HEK293 (cell line): ENCODE data around the gene THPO.

Experiments
- REPIN1 ChIP-seq: fragments of 450-650 bp; formaldehyde crosslinking; IDR thresholded peaks from 2 replicates; pipeline ENCODE4 v1.5.1; 2017; ENCODE audit warnings: missing biosample characterization, missing genetic modification characterization, low read depth
- TCF7L2 ChIP-seq: IDR thresholded peaks from 2 replicates; pipeline ENCODE4 v1.6.1; 2011; ENCODE audit warnings: low read depth, mild to moderate bottlenecking, inconsistent platforms, low read length, moderate library complexity, borderline replicate concordance
- YY1 ChIP-seq: fragments of 450-650 bp; formaldehyde crosslinking; IDR thresholded peaks from 2 replicates; pipeline ENCODE4 v1.5.1; 2018; ENCODE audit warnings: missing biosample characterization, missing genetic modification characterization
- ZNF10 ChIP-seq: fragments of 450-650 bp; formaldehyde crosslinking; IDR thresholded peaks from 2 replicates; pipeline ENCODE4 v1.5.1; 2017; ENCODE audit warnings: missing biosample characterization, missing genetic modification characterization
- ZNF155 ChIP-seq: fragments of 450-650 bp; formaldehyde crosslinking; IDR thresholded peaks from 2 replicates; pipeline ENCODE4 v1.5.1; 2016; ENCODE audit warnings: missing biosample characterization, missing genetic modification characterization
- ZNF174 ChIP-seq: fragments of 450-650 bp; formaldehyde crosslinking; IDR thresholded peaks from 2 replicates; pipeline ENCODE4 v1.5.0; 2017; ENCODE audit warnings: missing biosample characterization, mild to moderate bottlenecking, missing genetic modification characterization
- ZNF214 ChIP-seq: fragments of 450-650 bp; formaldehyde crosslinking; IDR thresholded peaks from 2 replicates; pipeline ENCODE4 v1.5.1; 2017; ENCODE audit warnings: missing biosample characterization, mild to moderate bottlenecking, missing genetic modification characterization, borderline replicate concordance
- ZNF341 ChIP-seq: fragments of 450-650 bp; formaldehyde crosslinking; IDR thresholded peaks from 2 replicates; pipeline ENCODE4; 2016; ENCODE audit warnings: low read depth, missing biosample characterization, missing genetic modification characterization
- ZNF544 ChIP-seq: fragments of 450-650 bp; formaldehyde crosslinking; IDR thresholded peaks from 2 replicates; pipeline ENCODE4 v1.5.0; 2017; ENCODE audit warnings: missing biosample characterization, missing genetic modification characterization
- TF ChIP-seq, protein P1 (sequence below): fragments of 450-650 bp; formaldehyde crosslinking; IDR thresholded peaks from 2 replicates; pipeline ENCODE4 v1.5.1; 2016; ENCODE audit warnings: missing biosample characterization, missing genetic modification characterization
- TF ChIP-seq, protein P2 (sequence below): IDR thresholded peaks from 2 replicates; pipeline ENCODE4 v1.6.1; 2011; ENCODE audit warnings: mild to moderate bottlenecking, low read depth, low read length, borderline replicate concordance
- TF ChIP-seq, protein P3 (sequence below): fragments of 450-650 bp; formaldehyde crosslinking; IDR thresholded peaks from 2 replicates; pipeline ENCODE4 v1.5.1; 2016; ENCODE audit warnings: missing biosample characterization, missing genetic modification characterization
- TF ChIP-seq, protein P4 (sequence below): fragments of 450-650 bp; formaldehyde crosslinking; optimal IDR thresholded peaks from 2 replicates; pipeline ENCODE3; 2016; ENCODE audit warnings: missing biosample characterization, mild to moderate bottlenecking, missing genetic modification characterization
- TF ChIP-seq, protein P5 (sequence below): fragments of 450-650 bp; formaldehyde crosslinking; IDR thresholded peaks from 2 replicates; pipeline ENCODE4 v1.5.1; 2017; ENCODE audit warnings: missing biosample characterization, mild to moderate bottlenecking, missing genetic modification characterization, moderate library complexity

DNA sequence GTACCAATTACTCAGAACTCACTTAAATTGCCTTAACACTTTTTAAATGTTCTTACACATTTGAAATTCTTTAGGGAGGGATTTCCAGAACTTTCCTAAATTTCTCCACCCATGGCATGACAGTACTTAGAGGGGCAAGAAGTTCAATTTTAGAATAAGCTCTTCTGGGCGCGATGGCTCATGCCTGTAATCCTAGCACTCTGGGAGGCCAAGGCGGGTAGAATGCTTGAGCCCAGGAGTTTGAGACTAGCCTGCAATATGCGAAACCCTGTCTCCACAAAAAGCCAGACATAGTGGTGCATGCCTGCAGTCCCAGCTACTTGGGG, 30.0 kb downstream of the THPO start:
- TF ChIP-seq ZNF341 (tag by site-specific recombination) = no peak
- TF ChIP-seq, protein P1, sequence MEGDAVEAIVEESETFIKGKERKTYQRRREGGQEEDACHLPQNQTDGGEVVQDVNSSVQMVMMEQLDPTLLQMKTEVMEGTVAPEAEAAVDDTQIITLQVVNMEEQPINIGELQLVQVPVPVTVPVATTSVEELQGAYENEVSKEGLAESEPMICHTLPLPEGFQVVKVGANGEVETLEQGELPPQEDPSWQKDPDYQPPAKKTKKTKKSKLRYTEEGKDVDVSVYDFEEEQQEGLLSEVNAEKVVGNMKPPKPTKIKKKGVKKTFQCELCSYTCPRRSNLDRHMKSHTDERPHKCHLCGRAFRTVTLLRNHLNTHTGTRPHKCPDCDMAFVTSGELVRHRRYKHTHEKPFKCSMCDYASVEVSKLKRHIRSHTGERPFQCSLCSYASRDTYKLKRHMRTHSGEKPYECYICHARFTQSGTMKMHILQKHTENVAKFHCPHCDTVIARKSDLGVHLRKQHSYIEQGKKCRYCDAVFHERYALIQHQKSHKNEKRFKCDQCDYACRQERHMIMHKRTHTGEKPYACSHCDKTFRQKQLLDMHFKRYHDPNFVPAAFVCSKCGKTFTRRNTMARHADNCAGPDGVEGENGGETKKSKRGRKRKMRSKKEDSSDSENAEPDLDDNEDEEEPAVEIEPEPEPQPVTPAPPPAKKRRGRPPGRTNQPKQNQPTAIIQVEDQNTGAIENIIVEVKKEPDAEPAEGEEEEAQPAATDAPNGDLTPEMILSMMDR (tag by site-specific recombination) = no peak
- no peak for TF ChIP-seq TCF7L2
- TF ChIP-seq, protein P2, sequence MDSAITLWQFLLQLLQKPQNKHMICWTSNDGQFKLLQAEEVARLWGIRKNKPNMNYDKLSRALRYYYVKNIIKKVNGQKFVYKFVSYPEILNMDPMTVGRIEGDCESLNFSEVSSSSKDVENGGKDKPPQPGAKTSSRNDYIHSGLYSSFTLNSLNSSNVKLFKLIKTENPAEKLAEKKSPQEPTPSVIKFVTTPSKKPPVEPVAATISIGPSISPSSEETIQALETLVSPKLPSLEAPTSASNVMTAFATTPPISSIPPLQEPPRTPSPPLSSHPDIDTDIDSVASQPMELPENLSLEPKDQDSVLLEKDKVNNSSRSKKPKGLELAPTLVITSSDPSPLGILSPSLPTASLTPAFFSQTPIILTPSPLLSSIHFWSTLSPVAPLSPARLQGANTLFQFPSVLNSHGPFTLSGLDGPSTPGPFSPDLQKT = no peak
- TF ChIP-seq, protein P3, sequence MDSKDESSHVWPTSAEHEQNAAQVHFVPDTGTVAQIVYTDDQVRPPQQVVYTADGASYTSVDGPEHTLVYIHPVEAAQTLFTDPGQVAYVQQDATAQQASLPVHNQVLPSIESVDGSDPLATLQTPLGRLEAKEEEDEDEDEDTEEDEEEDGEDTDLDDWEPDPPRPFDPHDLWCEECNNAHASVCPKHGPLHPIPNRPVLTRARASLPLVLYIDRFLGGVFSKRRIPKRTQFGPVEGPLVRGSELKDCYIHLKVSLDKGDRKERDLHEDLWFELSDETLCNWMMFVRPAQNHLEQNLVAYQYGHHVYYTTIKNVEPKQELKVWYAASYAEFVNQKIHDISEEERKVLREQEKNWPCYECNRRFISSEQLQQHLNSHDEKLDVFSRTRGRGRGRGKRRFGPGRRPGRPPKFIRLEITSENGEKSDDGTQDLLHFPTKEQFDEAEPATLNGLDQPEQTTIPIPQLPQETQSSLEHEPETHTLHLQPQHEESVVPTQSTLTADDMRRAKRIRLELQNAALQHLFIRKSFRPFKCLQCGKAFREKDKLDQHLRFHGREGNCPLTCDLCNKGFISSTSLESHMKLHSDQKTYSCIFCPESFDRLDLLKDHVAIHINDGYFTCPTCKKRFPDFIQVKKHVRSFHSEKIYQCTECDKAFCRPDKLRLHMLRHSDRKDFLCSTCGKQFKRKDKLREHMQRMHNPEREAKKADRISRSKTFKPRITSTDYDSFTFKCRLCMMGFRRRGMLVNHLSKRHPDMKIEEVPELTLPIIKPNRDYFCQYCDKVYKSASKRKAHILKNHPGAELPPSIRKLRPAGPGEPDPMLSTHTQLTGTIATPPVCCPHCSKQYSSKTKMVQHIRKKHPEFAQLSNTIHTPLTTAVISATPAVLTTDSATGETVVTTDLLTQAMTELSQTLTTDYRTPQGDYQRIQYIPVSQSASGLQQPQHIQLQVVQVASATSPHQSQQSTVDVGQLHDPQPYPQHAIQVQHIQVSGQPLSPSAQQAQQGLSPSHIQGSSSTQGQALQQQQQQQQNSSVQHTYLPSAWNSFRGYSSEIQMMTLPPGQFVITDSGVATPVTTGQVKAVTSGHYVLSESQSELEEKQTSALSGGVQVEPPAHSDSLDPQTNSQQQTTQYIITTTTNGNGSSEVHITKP (tag by site-specific recombination) = no peak
- TF ChIP-seq ZNF155 (tag by site-specific recombination) = no peak
- TF ChIP-seq ZNF214 (tag by site-specific recombination) = no peak
- no peak for TF ChIP-seq REPIN1
- no peak for TF ChIP-seq YY1 (tag by site-specific recombination)
- TF ChIP-seq ZNF10 (tag by site-specific recombination) = no peak
- TF ChIP-seq ZNF544 (tag by site-specific recombination) = no peak
- no peak for TF ChIP-seq ZNF174
- TF ChIP-seq, protein P4, sequence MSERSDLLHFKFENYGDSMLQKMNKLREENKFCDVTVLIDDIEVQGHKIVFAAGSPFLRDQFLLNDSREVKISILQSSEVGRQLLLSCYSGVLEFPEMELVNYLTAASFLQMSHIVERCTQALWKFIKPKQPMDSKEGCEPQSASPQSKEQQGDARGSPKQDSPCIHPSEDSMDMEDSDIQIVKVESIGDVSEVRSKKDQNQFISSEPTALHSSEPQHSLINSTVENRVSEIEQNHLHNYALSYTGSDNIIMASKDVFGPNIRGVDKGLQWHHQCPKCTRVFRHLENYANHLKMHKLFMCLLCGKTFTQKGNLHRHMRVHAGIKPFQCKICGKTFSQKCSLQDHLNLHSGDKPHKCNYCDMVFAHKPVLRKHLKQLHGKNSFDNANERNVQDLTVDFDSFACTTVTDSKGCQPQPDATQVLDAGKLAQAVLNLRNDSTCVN (tag by site-specific recombination) = no peak
- TF ChIP-seq, protein P5, sequence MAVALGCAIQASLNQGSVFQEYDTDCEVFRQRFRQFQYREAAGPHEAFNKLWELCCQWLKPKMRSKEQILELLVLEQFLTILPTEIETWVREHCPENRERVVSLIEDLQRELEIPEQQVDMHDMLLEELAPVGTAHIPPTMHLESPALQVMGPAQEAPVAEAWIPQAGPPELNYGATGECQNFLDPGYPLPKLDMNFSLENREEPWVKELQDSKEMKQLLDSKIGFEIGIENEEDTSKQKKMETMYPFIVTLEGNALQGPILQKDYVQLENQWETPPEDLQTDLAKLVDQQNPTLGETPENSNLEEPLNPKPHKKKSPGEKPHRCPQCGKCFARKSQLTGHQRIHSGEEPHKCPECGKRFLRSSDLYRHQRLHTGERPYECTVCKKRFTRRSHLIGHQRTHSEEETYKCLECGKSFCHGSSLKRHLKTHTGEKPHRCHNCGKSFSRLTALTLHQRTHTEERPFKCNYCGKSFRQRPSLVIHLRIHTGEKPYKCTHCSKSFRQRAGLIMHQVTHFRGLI (tag by site-specific recombination) = no peak
